Fibroblast of the conjunctiva (primary cell): Measurements from ENCODE around the gene SHANK1.

Experiments used
- DNase-seq: peaks from one replicate; pipeline ENCODE4 v3.0.0-alpha.2; 2010; ENCODE audit warnings: low read depth

The SHANK1 gene

DNA sequence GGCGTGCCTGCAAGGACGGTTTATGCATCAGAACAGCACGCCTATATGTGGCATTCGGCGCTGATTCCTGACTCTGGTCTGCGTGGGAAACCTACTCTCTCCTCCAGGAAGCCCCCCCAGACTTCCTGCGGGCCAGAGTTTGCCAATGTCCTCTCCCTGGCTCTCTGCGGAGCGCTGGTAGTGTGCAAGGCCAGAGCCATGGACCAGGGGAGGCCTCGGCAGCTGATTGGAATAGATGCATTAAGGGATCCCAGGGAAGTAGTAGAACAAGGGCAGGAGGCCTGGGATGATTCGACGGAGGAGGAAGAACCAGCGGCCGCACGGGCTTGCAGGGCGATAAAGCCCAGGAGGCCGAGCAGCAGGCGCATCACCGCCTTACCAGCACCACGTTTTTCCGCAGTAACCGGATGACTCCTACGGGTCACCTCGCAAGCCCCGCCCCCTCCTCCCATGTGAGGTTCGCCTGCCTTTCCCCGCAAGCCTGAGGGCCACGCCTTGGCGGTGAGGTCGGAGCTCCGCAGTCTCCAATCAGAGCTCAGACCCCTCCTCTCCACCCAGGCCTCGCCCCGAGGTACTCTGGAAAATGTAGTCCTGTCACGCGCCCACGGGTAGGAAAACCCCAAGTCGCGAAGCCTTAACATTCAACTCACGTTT is 8.6 kb upstream of the SHANK1 start:
- peak; percentile 52 for DNase-seq

DNA sequence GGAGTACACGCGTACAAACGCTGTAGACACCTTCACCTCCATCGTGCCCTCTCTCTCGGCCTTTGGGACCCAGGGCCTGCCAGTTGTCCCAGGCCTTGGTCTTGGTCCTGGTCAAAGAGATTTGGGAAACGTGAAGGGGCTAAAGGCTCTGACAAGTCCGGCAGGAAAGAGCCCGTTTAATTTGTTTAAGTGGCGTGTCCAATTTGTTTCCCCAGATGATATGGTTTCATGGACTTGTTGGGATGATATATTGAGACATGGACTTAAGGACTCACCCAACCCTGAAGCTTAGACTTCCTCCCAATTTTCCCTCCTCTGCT is 6.3 kb upstream of the SHANK1 start:
- DNase-seq = no peak

DNA sequence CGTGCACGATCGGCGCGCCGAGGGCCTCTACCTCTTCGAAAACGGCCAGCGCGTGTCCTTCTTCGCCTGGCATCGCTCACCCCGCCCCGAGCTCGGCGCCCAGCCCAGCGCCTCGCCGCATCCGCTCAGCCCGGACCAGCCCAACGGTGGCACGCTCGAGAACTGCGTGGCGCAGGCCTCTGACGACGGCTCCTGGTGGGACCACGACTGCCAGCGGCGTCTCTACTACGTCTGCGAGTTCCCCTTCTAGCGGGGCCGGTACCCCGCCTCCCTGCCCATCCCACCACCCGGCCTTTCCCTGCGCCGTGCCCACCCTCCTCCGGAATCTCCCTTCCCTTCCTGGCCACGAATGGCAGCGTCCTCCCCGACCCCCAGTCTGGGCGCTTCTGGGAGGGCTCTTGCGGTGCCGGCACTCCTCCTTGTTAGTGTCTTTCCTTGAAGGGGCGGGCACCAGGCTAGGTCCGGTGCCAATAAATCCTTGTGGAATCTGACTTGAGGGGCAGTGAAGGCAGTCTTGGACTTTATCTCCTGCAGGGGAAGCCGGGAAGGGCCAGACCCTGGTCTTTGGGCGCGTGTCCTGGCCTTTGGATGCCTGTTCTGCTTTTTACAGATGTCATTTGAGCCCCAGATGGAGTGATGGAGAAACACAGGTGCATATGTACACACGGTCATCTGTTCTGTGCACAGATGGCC is 5.8 kb upstream of the SHANK1 start:
- DNase-seq = no peak

DNA sequence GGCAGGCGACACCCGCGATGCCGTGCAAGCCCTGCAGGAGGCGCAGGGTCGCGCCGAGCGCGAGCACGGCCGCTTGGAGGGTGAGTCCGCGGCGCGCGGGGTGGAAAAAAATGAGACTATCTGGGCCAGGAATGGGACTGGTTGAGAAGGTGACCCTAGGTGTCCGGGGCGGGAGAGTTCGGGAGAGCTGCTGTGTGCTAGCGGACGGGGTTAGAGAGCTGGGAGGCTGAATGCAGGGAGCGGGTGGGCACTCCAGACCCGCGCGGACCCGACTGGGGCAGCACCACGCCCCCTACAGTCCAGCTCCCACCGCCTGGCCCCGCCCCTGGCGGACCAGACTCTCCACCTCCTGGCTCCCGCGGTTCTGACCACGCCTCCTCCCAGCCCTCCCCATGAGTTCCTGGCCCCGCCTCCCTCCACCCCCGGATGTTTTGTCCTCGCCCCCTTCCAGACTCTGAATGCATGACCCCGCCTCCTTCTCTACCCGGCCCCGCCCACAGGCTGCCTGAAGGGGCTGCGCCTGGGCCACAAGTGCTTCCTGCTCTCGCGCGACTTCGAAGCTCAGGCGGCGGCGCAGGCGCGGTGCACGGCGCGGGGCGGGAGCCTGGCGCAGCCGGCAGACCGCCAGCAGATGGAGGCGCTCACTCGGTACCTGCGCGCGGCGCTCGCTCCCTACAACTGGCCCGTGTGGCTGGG is 5.1 kb upstream of the SHANK1 start:
- peak; percentile 99 for DNase-seq

DNA sequence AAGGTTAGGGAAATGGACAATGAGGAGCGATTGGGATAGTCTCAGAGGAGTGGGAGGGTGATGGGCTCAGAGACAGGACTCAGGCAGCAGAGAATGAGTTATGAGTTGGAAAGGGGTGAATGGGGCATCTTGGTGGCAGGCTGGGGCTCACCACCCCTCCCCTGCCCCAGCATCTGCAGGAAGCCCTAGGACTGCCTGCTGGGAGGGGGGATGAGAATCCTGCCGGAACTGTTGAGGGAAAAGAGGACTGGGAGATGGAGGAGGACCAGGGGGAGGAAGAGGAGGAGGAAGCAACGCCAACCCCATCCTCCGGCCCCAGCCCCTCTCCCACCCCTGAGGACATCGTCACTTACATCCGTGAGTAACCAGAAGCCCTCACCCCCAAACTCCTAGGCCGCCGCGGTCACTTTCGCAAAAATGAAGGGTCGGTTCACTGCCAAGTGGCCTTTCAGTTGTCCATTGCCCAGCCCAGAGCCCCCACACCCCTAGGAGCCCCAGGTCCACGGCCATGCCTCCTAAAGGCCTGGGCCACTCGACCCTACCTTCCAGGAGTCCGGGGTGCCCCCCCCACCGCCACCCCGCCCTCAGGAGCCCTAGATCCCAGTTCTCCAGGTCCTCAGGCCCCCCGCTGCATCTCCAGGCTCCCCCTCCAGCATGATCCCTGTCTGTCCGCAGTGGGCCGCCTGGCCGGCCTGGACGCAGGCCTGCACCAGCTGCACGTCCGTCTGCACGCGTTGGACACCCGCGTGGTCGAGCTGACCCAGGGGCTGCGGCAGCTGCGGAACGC is 4.3 kb upstream of the SHANK1 start:
- no peak for DNase-seq

DNA sequence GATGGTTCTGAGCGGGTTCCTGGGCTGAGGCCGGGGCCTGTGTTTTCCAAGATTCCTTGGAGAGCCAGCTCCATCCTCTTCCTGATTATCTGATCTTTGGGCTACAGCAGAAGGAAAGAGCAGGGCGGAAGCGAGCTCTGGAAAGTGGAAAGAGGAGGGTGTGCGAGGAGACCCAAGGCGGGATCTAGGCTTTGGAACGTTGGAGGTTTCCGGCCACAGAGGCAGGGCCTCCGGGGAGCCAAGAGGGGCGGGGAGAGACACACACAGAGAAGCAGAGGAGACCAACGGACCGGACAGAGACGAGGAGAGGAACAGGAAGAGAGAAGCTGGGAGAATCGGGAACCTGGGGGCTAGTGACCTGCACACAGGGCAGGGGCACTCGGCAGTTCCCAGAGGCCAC is 3.5 kb upstream of the SHANK1 start, which contains the start of gene CLEC11A:
Gene CLEC11A, plus strand, starts transcription at position 296 of the 400 bp plus-strand sequence. CDS start 162 bp downstream, outside the sequence.
- peak; percentile 24 for DNase-seq

DNA sequence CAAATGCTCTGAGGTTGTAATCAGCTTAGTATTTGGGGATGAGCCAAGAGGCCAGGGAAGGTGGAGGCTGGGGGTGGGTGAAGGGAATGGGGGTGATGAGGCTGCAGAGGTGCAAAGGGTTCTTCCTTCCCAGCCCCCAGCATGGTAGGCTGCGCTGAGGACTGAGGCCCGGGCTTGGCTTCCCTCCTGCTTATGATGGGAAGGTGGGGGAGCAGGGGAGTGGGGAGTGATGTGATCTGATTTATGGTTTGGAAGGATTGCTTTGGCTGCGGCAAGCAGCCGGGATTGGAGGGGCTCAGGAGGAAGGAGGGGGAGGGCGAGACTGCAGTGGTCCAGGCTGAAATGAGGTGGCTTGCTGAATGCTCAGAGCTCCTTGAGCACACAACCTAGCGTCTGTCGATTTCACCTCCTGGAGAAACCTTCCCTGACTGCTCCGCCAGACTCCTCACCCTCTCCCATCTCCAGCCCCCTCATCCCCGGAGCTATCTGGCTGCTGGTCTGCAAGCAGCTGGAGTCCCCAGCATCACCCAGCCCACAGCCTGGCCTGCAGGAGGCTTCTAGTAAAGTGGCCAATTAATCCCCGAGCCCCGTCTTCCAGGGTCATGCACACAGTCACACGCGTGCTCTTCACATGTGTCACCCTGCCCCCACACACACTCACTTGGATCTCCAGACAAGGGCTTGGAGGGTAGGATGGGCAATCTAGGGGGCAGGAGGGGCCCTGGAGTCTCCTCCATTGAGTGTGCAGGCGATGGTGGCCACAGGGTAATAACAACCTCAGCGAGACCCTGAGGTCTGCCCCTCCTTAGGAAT is 2.8 kb upstream of the SHANK1 start:
- no peak for DNase-seq

DNA sequence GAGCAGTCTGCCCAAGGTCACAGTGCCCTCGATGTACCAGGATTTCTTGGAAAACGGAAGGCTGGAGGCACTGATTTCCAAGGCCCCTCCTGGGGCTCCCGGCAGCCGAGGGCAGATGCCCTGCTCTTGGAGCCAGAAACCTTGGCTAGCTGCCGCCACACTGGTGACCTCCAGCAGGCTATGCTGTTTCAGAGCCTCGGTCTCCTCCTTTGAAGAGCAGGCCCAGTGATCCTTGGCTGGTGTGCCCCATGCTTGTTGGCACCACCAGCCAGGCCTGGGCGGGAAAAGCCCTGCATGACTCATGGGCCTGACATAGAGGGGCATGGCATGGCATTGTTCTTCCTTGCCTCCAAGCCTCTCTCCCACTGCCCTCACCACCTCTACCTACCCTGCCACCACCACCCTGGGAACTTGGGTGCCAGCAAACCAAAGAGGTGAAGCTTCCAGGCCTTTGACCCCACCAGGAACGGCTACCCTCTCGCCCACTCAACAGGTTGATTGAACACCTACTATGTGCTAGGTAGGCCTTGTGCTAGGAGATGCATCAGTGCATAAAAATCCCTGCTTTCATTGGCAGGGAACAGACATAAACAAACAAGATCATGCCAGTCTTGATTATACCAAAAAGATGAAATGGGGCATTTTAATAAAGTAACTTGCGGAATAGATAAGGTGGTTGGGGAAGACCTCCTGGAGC is 2.0 kb upstream of the SHANK1 start:
- no peak for DNase-seq

DNA sequence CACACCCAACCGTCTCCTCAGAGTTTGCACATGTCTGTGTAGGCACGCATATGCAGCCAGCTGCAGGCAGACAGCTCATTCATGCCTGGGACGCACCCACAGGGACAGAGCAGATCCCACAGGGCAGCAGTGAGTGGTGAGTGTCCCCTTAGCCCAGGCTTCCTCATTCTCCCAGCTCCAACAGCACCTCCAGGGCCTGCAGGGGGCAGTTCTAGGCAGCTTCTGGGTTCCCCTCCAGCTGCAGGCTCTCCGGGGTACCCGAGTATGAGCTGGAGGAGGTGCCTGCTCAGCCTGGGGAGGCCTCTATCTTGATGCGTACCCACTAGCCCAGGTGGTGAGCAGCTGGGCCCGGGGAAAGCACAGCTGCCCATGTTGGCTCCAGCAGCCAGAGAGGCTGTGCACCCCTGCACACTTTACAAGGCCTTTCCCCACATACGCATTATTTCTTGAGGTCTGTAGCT is 1.3 kb upstream of the SHANK1 start:
- no peak for DNase-seq

DNA sequence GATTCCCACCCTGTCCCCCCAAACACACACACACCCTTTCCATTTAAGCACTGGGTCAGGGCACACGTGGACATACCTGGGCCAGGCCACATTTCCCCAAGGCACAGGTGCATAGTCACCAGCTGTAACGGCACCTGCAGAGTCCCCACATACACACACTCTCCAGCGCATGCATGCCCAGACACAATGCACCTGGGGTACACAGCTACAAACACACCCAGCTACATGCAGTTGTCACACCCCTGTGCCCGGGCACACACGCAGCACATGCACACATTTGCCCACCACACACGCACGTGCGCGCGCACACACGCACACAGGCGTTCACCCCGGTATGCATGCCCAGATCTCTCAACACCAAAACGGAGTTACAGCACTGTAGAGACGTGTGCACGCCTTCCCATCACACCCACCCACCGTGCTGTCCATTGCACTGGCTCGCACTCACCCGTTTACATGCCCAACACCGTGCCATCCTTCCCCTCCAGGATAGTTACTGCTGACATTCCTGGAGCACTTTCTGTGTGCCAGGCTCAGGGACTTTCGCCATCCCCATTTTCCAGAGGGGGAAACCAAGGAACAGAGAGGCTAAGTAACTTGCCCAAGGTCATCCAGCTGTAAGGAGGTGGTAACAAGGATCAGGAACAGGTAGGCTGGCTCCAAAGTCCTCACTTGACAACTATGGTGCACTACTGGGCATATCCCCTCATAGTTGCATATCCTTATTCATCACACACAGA is 749 bp upstream of the SHANK1 start:
- DNase-seq = no peak

DNA sequence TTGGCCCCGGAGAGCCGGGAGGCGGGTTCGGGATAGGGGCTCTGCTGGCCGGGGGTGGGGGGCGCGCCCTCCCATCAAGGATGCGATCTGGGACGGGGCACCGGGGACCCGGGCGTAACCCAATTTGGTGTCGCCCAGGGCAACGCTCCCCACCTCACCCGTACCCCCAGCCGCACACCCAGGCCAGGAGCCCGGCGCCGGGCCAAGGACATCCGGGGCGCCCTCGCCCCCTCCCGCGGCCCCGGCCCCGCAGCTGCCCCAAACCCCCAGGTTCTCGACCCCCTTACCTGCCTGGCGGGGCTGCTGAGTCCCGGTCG is 525 bp downstream of the SHANK1 start:
- DNase-seq = no peak

DNA sequence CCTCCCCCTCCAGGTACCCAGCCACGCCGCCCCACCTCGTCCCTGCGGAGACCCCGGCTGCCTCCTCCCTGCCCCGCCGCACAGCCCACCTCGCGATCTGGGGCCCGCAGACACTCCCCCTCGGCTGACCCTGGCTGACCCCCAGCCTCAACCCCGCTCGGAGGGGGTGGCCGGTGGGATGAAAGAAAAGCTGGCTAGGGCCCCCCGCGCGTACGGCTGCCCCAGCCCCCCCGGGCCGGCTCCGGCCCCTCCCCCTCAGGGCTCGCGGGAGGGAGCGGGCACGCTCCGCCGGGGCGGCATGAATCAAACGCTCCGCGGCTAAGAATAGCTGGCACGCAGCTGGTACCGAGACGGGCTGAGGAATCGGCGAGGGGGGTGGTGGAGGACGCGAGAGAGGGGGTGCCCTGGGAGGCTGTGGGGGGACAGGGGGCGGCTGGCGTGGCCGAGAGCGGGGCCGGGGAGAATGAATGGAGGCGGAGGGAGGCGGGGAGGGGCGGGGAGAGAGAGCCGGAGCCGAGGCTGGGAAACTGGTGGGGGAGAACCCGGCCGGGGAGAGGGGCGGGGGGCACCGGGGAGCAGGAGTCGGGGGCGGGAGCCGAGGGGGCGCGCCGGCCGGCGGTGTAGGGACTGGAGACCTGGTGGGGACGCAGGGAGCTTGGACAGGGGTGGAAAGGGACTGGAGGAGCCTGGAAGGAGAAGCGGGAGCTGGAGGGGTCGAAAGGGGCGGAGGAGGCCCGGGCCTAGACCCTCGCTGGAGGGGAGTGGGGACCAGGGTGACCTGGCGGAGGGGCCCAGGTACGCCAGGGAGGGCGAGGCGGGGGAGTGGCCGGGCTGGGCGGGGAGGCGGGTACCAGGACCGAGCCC is 1.1 kb downstream of the SHANK1 start:
- DNase-seq = no peak

DNA sequence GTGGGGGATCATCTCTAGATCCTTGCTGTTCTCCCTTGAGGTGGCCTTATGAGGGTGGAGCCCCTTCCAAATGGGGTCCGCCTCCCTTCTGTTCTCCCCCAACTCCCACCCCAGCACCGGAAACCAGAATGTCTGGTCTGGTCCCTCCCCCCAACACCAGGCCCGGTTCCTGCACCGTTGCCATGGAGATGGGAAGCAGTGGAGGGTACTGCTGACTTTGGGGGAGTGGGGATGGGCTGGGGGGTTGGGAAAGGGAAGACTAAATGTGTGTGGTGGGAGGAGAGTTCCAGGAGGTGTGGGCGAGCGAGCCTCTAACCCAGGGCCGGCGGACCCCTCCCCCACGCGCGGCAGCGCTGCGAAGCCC is 1.7 kb downstream of the SHANK1 start:
- DNase-seq = no peak

DNA sequence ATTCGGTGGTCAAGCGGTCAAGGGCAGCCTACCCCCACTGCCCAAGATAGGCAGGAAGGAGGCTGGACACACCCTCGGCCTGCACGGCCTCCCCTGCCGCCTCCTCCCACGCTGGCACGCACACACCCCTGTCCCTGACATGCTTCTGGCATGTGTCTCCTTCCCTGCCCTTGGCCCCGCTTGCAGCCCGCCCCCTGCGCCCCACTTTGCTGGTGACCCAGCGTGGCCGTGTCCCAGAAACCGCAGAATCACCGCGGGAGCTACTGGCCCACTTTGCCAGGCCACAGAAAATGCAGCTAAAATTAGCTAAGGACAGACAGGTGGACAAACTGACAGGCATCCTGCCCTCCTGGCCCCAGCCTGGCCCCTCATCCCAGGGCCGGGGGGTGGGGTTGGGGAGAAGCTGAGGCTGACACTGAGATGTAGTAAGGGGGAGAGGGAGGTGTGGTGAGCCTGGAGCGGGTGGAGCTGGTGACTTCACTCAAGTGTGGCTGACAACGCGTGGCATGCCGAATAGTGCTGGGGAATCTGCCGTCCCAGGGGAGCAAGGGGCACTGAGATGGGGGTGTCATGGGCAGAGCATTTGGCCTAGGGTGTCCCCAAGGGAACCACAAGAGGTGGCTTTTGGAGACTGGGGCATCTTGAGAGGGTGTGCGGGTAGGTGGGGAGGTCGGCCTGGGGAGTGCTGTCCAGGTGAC is 2.4 kb downstream of the SHANK1 start:
- no peak for DNase-seq

DNA sequence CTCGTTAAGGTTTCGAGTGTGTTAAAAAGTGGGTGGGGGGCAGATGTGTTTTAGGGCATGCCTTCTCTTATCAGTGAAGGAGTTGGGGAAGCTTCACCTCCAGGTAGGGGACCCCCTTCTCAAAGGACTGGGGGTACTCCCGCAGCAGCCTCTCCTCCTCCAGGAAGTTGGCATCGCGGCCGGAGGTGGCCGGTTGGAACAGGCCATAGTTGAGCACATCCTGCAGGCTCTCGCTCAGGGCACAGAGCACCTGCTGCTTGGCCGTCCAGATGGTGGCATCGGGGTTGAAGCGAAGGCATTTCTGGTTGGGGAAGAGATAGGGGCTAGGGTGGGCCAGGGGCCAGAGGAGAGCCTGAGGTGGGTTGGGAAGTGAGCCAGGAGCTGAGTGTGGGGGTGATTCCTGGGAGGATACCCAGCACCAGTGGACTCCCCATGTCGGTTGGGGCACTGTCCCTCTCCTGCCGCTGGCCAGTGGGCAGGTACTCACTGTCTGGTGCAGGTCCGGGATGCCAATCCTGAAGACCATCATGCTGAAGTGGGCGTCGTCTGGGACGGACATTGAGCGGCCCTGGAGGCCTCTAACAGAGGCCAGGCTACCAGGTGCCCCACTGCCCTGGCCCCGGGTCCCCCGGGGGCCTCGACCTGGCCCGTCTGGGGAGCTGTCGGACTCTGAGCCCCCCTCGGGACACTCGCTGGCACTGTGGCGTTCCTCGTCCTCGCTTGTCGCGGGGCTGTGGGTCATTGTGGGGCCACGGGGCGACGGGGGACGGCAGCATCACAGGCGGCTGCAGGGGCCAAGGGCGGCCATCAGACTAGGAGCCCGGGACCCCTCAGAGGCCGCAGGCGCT is 3.2 kb downstream of the SHANK1 start:
- no peak for DNase-seq

DNA sequence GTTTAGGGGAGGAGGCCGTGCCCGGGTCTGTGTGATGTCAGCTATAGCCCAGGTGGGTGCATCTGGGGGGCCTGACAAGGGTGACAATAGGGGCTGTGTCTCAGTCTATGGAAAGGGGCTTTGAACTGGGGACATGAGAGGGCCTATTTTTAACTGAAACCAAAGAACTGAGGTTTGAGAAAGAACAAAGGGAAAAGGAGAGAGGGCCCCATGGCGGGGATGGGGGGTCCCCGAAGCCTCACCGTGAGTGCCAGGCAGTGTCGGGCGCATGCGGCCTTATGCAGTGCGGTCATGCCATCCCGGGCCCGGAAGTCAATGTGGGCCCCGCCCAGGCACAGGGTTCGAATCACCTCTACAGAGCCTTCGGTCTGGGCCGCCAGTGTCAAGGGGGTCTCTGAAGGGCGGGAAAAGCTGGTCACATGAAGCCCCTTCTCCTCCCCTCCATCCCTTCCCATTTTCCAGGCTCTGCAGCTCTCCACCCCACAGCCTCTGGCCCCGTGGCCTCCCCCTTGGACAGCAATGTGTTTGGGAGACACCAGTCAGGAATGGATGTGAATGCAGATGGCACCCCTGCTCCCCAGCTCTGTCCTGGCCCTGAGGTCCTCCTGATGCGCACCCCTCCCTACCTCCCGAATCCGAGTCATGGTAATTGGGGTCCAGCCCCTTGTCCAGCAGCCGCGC is 5.9 kb downstream of the SHANK1 start:
- no peak for DNase-seq

DNA sequence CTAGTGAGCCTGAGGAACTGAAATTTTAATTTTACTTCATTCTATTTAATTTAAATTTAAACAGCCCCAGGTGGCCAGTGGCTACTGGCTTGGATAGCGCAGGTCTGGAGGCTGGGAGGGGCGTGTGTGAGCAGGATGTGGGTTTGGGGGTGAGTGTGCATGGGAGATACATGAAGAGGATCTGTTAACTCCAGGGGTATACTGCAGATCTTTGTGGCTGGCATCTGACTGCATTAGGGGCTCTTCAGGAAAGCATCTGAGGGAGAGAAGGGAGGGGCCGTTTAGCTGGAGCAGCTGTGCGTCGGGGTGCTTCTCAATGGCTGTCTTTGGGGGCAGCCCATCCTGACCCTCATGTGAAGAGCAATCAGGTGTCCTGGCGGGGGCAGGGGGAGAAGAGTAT is 6.8 kb downstream of the SHANK1 start:
- no peak for DNase-seq
